Measurements from ENCODE around the gene UFSP1.

The UFSP1 gene

DNA sequence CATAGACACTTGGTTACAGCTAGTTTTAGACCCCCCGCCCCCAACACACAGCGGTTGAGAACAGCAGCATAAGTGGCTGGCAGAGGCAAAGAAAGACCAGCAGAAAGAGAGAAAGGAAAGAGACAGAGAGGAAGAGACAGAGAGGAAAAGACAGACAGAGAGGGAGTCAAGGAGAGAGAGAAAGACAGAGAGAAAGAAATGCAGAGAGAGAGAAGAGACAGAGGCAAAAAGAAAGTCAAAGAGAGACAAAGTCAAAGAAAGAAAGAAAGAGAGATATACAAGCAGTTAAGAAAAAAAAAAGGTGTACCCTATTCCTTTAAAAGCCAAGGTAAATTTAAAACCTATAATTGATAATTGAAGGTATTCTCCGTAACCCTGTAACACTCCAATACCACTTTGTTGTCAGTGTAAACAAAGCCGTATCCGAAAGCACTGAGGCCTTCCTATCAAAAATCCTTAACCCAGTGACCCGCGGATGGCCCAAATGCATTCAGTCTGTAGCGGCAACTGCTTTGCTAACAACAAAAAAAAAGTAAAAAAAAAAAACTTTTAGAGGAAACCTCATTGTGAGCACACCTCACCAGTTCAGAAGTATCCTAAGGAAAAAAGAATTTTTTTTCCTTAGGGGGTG, 48.9 kb downstream of the UFSP1 start:
- DNase-seq (ENCODE audit: low spot score), result no peak
- TF ChIP-seq, protein P1, sequence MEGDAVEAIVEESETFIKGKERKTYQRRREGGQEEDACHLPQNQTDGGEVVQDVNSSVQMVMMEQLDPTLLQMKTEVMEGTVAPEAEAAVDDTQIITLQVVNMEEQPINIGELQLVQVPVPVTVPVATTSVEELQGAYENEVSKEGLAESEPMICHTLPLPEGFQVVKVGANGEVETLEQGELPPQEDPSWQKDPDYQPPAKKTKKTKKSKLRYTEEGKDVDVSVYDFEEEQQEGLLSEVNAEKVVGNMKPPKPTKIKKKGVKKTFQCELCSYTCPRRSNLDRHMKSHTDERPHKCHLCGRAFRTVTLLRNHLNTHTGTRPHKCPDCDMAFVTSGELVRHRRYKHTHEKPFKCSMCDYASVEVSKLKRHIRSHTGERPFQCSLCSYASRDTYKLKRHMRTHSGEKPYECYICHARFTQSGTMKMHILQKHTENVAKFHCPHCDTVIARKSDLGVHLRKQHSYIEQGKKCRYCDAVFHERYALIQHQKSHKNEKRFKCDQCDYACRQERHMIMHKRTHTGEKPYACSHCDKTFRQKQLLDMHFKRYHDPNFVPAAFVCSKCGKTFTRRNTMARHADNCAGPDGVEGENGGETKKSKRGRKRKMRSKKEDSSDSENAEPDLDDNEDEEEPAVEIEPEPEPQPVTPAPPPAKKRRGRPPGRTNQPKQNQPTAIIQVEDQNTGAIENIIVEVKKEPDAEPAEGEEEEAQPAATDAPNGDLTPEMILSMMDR (IDR thresholded peaks at IDR 0.05; ENCODE audit: borderline replicate concordance, control extremely low read depth, extremely low read depth, insufficient read depth, missing control alignments), result no peak
- in situ Hi-C loops (cut with MboI; ENCODE audit: low sequenced_read_pairs, unreplicated experiment), result no loop called here

DNA sequence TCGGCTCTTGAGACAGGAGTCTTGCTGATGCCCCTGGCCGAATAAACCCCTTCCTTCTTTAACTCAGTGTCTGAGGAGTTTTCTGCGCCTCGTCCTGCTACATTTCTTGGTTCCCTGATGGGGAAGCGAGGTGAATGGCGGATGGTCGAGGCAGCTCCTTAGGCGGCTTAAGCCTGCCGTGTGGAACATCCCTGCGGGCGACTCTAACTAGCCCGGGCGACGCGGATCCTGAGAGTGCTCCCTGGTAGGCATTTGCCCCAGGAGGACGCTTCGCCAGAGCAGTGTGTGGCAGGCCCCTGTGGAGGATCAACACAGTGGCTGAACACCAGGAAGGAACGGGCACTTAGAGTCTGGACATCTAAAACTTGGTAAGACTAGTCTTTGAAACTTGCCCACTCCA, 50.2 kb downstream of the UFSP1 start:
- TF ChIP-seq, protein P1 (IDR thresholded peaks at IDR 0.05; ENCODE audit: borderline replicate concordance, control extremely low read depth, extremely low read depth, insufficient read depth, missing control alignments), result no peak
- DNase-seq (ENCODE audit: low spot score), result no peak
- in situ Hi-C loops (cut with MboI; ENCODE audit: low sequenced_read_pairs, unreplicated experiment), result no loop called here
